IMR-90 (cell line): ENCODE results near the gene USB1. TPM values are rescaled to one million over a fixed set of nuclear protein-coding genes. Genes with fewer than 3 reads are reported as not detected.

Source experiments
- ATAC-seq: fragments of 200-7000 bp; cut with Tn5 transposase; 2 replicates; pipeline ENCODE4 v1.9.1; 2020; ENCODE audit warnings: low read depth, mild to moderate bottlenecking, moderate library complexity
- Bru-seq: library from RNA; stranded (reverse); fragments of 400-500 nt; gene quantifications from one replicate; lab custom pipeline; 2021; lab: Mats Ljungman, UMichigan
- BruChase-seq, 2 experiments: library from RNA; stranded (reverse); fragments of 400-500 nt; gene quantifications; one replicate each; lab custom pipeline; 2021; lab: Mats Ljungman, UMichigan
- BruUV-seq: library from RNA; stranded (reverse); fragments of 400-500 nt; replicated peaks from 2 replicates; lab custom pipeline; 2021; lab: Mats Ljungman, UMichigan
- CTCF ChIA-PET: fragments of 300-600 bp; formaldehyde crosslinking; extraction: SDS; loops from one replicate; lab custom pipeline; 2021; ENCODE audit warnings: antibody characterized with exemption; lab: Yijun Ruan, JAX
- POLR2A ChIA-PET: fragments of 300-600 bp; sonication (Branson Sonifier 250); formaldehyde crosslinking; loops from one replicate; lab custom pipeline; 2022; ENCODE audit warnings: antibody characterized with exemption; ENCODE audit not compliant: unreplicated experiment; lab: Charles Lee
- DNase-seq: peaks from one replicate; pipeline ENCODE4 v3.0.0; 2013
- H2AFZ ChIP-seq: replicated peaks from 2 replicates; pipeline ENCODE3; 2013; ENCODE audit warnings: low read length, mild to moderate bottlenecking; ENCODE audit not compliant: poor library complexity
- H2AK5ac ChIP-seq: 2 replicates; pipeline ENCODE4 v1.6.1; 2013; ENCODE audit warnings: low read depth, low read length, inconsistent platforms
- H2AK9ac ChIP-seq: replicated peaks from 2 replicates; pipeline ENCODE3; 2013; ENCODE audit warnings: mild to moderate bottlenecking, low read depth, low read length, moderate library complexity; ENCODE audit not compliant: poor library complexity
- H2BK120ac ChIP-seq: 2 replicates; pipeline ENCODE4 v1.6.1; 2013; ENCODE audit warnings: low read depth, low read length, inconsistent platforms
- H2BK15ac ChIP-seq: 3 replicates; pipeline ENCODE4 v1.6.1; 2013; ENCODE audit warnings: low read depth, low read length, inconsistent platforms
- H2BK20ac ChIP-seq: 2 replicates; pipeline ENCODE4 v1.6.1; 2013; ENCODE audit warnings: low read depth, mild to moderate bottlenecking, inconsistent platforms, low read length, moderate library complexity
- H2BK5ac ChIP-seq: 2 replicates; pipeline ENCODE4 v1.6.1; 2013; ENCODE audit warnings: mild to moderate bottlenecking, low read depth, low read length, inconsistent platforms; ENCODE audit not compliant: poor library complexity, severe bottlenecking
- H3K14ac ChIP-seq: replicated peaks from 2 replicates; pipeline ENCODE4 v1.6.1; 2013; ENCODE audit warnings: low read depth, low read length, inconsistent platforms
- H3K18ac ChIP-seq: 2 replicates; pipeline ENCODE4 v1.6.1; 2013; ENCODE audit warnings: low read depth, low read length, control low read depth
- H3K23ac ChIP-seq: 2 replicates; pipeline ENCODE4 v1.6.1; 2013; ENCODE audit warnings: low read depth, low read length, inconsistent platforms
- H3K27ac ChIP-seq: 2 replicates; pipeline ENCODE4 v1.5.1; 2013; ENCODE audit warnings: mild to moderate bottlenecking, control low read depth, low read length; ENCODE audit not compliant: insufficient read depth
- H3K27me3 ChIP-seq: 2 replicates; pipeline ENCODE4 v1.6.1; 2013; ENCODE audit warnings: low read length; ENCODE audit not compliant: control insufficient read depth, insufficient read depth
- H3K36me3 ChIP-seq: 2 replicates; pipeline ENCODE4 v1.6.1; 2013; ENCODE audit warnings: low read length, mixed read lengths; ENCODE audit not compliant: control insufficient read depth, insufficient read depth
- H3K4ac ChIP-seq: 2 replicates; pipeline ENCODE4 v1.6.1; 2013; ENCODE audit warnings: low read depth, low read length, inconsistent platforms
- H3K4me1 ChIP-seq: 2 replicates; pipeline ENCODE4 v1.6.1; 2013; ENCODE audit warnings: low read length, mixed read lengths; ENCODE audit not compliant: control insufficient read depth, insufficient read depth
- H3K4me2 ChIP-seq: 2 replicates; pipeline ENCODE4 v1.6.1; 2013; ENCODE audit warnings: low read depth, mild to moderate bottlenecking, control low read depth, low read length, moderate library complexity
- H3K4me3 ChIP-seq: 2 replicates; pipeline ENCODE4 v1.5.1; 2013; ENCODE audit warnings: low read depth, mild to moderate bottlenecking, control low read depth, low read length, moderate library complexity; ENCODE audit not compliant: insufficient read depth
- H3K56ac ChIP-seq: 2 replicates; pipeline ENCODE4 v1.6.1; 2013; ENCODE audit warnings: low read length, inconsistent platforms; ENCODE audit not compliant: insufficient read depth; ENCODE audit errors: extremely low read depth
- H3K79me1 ChIP-seq, 2 experiments: 2 replicates each; pipeline ENCODE4 v1.6.1; 2013; ENCODE audit warnings: low read length in 2 of 2, inconsistent platforms in 1 of 2, low read depth in 1 of 2
- H3K9ac ChIP-seq: 2 replicates; pipeline ENCODE4 v1.6.1; 2013; ENCODE audit warnings: low read depth, low read length, control low read depth
- H3K9me1 ChIP-seq: 2 replicates; pipeline ENCODE4 v1.6.1; 2013; ENCODE audit warnings: low read length, inconsistent platforms; ENCODE audit not compliant: insufficient read depth
- H3K9me3 ChIP-seq: 2 replicates; pipeline ENCODE4 v1.6.1; 2013; ENCODE audit warnings: low read length; ENCODE audit not compliant: control insufficient read depth, insufficient read depth
- H4K20me1 ChIP-seq: 2 replicates; pipeline ENCODE4 v1.6.1; 2013; ENCODE audit warnings: low read length, inconsistent platforms; ENCODE audit not compliant: insufficient read depth
- H4K5ac ChIP-seq: 2 replicates; pipeline ENCODE4 v1.6.1; 2013; ENCODE audit warnings: mild to moderate bottlenecking, low read depth, low read length, control low read depth
- H4K8ac ChIP-seq, 2 experiments: 2 replicates each; pipeline ENCODE4 v1.6.1; 2013; ENCODE audit warnings: low read depth in 2 of 2, low read length in 2 of 2, control low read depth in 1 of 2, inconsistent platforms in 1 of 2
- H4K91ac ChIP-seq: 2 replicates; pipeline ENCODE4 v1.6.1; 2013; ENCODE audit warnings: low read depth, low read length, inconsistent platforms; ENCODE audit not compliant: insufficient read depth
- BHLHE40 ChIP-seq: fragments of 150-350 bp; IDR thresholded peaks from 2 replicates; pipeline ENCODE4 v1.6.1; 2016; ENCODE audit warnings: mild to moderate bottlenecking, low read depth, low read length
- CEBPB ChIP-seq: IDR thresholded peaks from 2 replicates; pipeline ENCODE4 v1.6.1; 2012; ENCODE audit warnings: low read depth, low read length, improper control_type of control experiment
- CTCF ChIP-seq: conservative IDR thresholded peaks from 2 replicates; pipeline ENCODE4 v1.5.1; 2012; ENCODE audit warnings: mild to moderate bottlenecking, low read depth, low read length, improper control_type of control experiment
- FOS ChIP-seq: fragments of 150-350 bp; IDR thresholded peaks from 2 replicates; pipeline ENCODE4 v1.6.1; 2016; ENCODE audit warnings: low read depth, low read length
- MAZ ChIP-seq: IDR thresholded peaks from 2 replicates; pipeline ENCODE4 v1.6.1; 2012; ENCODE audit warnings: low read depth, mild to moderate bottlenecking, low read length, improper control_type of control experiment, moderate library complexity, borderline replicate concordance
- MXI1 ChIP-seq: IDR thresholded peaks from 2 replicates; pipeline ENCODE4 v1.6.1; 2012; ENCODE audit warnings: low read depth, mild to moderate bottlenecking, low read length, moderate library complexity, borderline replicate concordance
- NFE2L2 ChIP-seq: fragments of 150-350 bp; IDR thresholded peaks from 2 replicates; pipeline ENCODE4 v1.6.1; 2016; ENCODE audit warnings: low read depth, mild to moderate bottlenecking, low read length
- POLR2A ChIP-seq: IDR thresholded peaks from 2 replicates; pipeline ENCODE4 v1.6.1; 2012; ENCODE audit warnings: mild to moderate bottlenecking, low read depth, low read length
- RAD21 ChIP-seq: IDR thresholded peaks from 2 replicates; pipeline ENCODE4 v1.6.1; 2012; ENCODE audit warnings: low read length, improper control_type of control experiment
- RCOR1 ChIP-seq: IDR thresholded peaks from 2 replicates; pipeline ENCODE4 v1.6.1; 2012; ENCODE audit warnings: mild to moderate bottlenecking, low read length, improper control_type of control experiment; ENCODE audit not compliant: insufficient replicate concordance
- SMC3 ChIP-seq: fragments of 150-350 bp; IDR thresholded peaks from 2 replicates; pipeline ENCODE4 v1.6.1; 2016; ENCODE audit warnings: low read depth, mild to moderate bottlenecking, antibody characterized with exemption, low read length, moderate library complexity
- WGBS, 2 experiments: methylation state at CpG; one replicate each; pipeline versions ENCODE4 v1.1.5 to v1.1.7; 2013; ENCODE audit warnings: missing lambda C conversion rate in 2 of 2; ENCODE audit not compliant: insufficient read length in 1 of 2; ENCODE audit errors: extremely low coverage in 2 of 2; 5-methylcytosine and 5-hydroxymethylcytosine counted together
- dilution Hi-C: fragments of 300-500 bp; cut with HindIII; formaldehyde crosslinking; loops from one replicate; pipeline ENCODE4 v1.14.3; 2018; ENCODE audit warnings: low sequenced_read_pairs; ENCODE audit not compliant: unreplicated experiment
- in situ Hi-C: fragments of 300-500 bp; cut with MboI; formaldehyde crosslinking; loops from 3 replicates; pipeline ENCODE4 v1.14.3; 2019; ENCODE audit warnings: low sequenced_read_pairs, inconsistent platforms, mixed read lengths
- intact Hi-C: fragments of 100-400 bp; cut with micrococcal nuclease; formaldehyde crosslinking; loops from 2 replicates; pipeline ENCODE4 v1.10.0; 2022
- long read RNA-seq: library from polyadenylated mRNA; unstranded; transcript quantifications from one replicate; pipeline ENCODE4 v2.0.0, GENCODE V29; 2021; ENCODE audit not compliant: unreplicated experiment
- polyA plus RNA-seq, 3 experiments: library from polyadenylated mRNA; depleted of rRNA; stranded (reverse); fragments of >200 nt; gene quantifications; 2 replicates each; pipeline ENCODE4 v1.2.3, GENCODE V29; 2012; ENCODE audit warnings: low replicate concordance in 1 of 3
- total RNA-seq: library from RNA; depleted of rRNA; stranded (reverse); fragments of >200 nt; gene quantifications from 2 replicates; pipeline ENCODE4 v1.2.3, GENCODE V29; 2012; rRNA removed

The USB1 gene, protein sequence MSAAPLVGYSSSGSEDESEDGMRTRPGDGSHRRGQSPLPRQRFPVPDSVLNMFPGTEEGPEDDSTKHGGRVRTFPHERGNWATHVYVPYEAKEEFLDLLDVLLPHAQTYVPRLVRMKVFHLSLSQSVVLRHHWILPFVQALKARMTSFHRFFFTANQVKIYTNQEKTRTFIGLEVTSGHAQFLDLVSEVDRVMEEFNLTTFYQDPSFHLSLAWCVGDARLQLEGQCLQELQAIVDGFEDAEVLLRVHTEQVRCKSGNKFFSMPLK
- total RNA-seq (23.1 and 45.9 TPM in 2 replicates), polyA plus RNA-seq (2012; rRNA removed) (94.9 and 96.8 TPM in 2 replicates), Bru-seq, nascent RNA (percentile 70 among the genes with signal in this experiment), BruChase-seq, experiment 1, labeled RNA remaining after a 6-hour chase (percentile 79 among the genes with signal in this experiment), BruChase-seq, experiment 2, labeled RNA remaining after a 2-hour chase (percentile 73 among the genes with signal in this experiment)
- polyA plus RNA-seq (2012; cell fraction: cytosol; rRNA removed), result 126 and 158 TPM in 2 replicates
- 32.4 and 62.6 TPM in 2 replicates for polyA plus RNA-seq (2012; cell fraction: nucleus; rRNA removed; ENCODE audit: low replicate concordance)
- long read RNA-seq, transcript USB1-201 (7 exons, 2,282 nt), result major isoform, 13 of 36 reads
- long read RNA-seq, partial matches to known transcripts, result 18 of 36 reads
- long read RNA-seq, other reads (novel, unspliced or antisense), result 4 of 36 reads

- Histone ChIP-seq H2AK5ac (peak within 1 kb of the TSS; percentile 47; the same call in 1 of the 2 replicates), H3K4me2 (peak within 1 kb of the TSS; percentile 91), H4K8ac (peak within 1 kb of the TSS; percentile 50 to 84; a peak in 3 of 4 replicates), H2BK15ac (no peak within 1 kb of the TSS), H2AK9ac (peak within 1 kb of the TSS; percentile 97), H3K36me3 (peaks cover 31% of the 10 kb centered on the region; the same call in 1 of the 2 replicates), H4K91ac (peak within 1 kb of the TSS; percentile 72; the same call in 1 of the 2 replicates), H2BK120ac (peak within 1 kb of the TSS; percentile 74; the same call in 1 of the 2 replicates), H3K27me3 (no peaks in the 10 kb centered on the region), H3K4ac (peak within 1 kb of the TSS; percentile 85), H2AFZ (peak within 1 kb of the TSS; percentile 100), H4K20me1 (peaks cover 10% of the 10 kb centered on the region; the same call in 1 of the 2 replicates), H3K23ac (peak within 1 kb of the TSS; percentile 18; the same call in 1 of the 2 replicates), H4K5ac (peak within 1 kb of the TSS; percentile 23; the same call in 1 of the 2 replicates), H3K4me3 (peak within 1 kb of the TSS; percentile 70), H3K9ac (peak within 1 kb of the TSS; percentile 64), H3K14ac (peak within 1 kb of the TSS; percentile 87), H2BK5ac (peak within 1 kb of the TSS; percentile 46), H3K4me1 (peaks cover 12% of the 10 kb centered on the region), H3K9me3 (no peaks in the 10 kb centered on the region), H2BK20ac (no peak within 1 kb of the TSS), H3K27ac (peak within 1 kb of the TSS; percentile 49), H3K18ac (no peak within 1 kb of the TSS), H3K79me1 (peaks cover 18 to 51% of the 10 kb centered on the region in 2 experiments), H3K9me1 (peaks cover 11% of the 10 kb centered on the region; the same call in 1 of the 2 replicates), H3K56ac (no peak within 1 kb of the TSS)
- dilution Hi-C loops (no loop called here), intact Hi-C loops (loop anchor here (1.0 to 10.0 kb wide), 6 partner anchors 102 to 424 kb away; no protein-coding TSS in a partner anchor), in situ Hi-C loops (loop anchor here (5.0 to 10.0 kb wide), 3 partner anchors 104 to 436 kb away; no protein-coding TSS in a partner anchor)
- ChIA-PET CTCF (interaction anchor here (0.6 to 1.4 kb wide), 4 partner anchors 94 to 420 kb away, joined by 3 to 6 read pairs (median 3); no protein-coding TSS in a partner anchor), POLR2A (no interaction called here)
- no TSS peak for BruUV-seq
- WGBS, 2 experiments, result 0% methylated on average over 6 of the region's 81 CpGs; no CpG with 5 or more reads in 1 of the 2 experiments
- ATAC-seq, result peak; percentile 90
- peak; percentile 73 for DNase-seq
- TF ChIP-seq BHLHE40 (0 out of 2 replicates have a peak, but pooled peaks have one; percentile 7), SMC3 (peak; percentile 47; the same call in 1 of the 2 replicates), MXI1 (peak; percentile 62; the same call in 1 of the 2 replicates), CEBPB (no peak), RAD21 (peak; percentile 64), FOS (no peak), NFE2L2 (no peak), POLR2A (peak; percentile 57), CTCF (peak; percentile 75), RCOR1 (no peak), MAZ (peak; percentile 65; the same call in 1 of the 2 replicates)
Observed at GRCh38 chr16:58000706-58001676, at the start of gene USB1. USB1 (plus strand) TSS chr16:58001407; CDS start chr16:58001484, 77 bp downstream.
